HG03520 (cell line): Measurements from ENCODE around the gene PCGF1.

Experiments
- ATAC-seq: cut with Tn5 transposase; IDR thresholded peaks from one replicate; pipeline ENCODE4 v1.9.1; 2021; ENCODE audit warnings: mild to moderate bottlenecking, moderate library complexity; ENCODE audit not compliant: unreplicated experiment

Gene PCGF1

DNA sequence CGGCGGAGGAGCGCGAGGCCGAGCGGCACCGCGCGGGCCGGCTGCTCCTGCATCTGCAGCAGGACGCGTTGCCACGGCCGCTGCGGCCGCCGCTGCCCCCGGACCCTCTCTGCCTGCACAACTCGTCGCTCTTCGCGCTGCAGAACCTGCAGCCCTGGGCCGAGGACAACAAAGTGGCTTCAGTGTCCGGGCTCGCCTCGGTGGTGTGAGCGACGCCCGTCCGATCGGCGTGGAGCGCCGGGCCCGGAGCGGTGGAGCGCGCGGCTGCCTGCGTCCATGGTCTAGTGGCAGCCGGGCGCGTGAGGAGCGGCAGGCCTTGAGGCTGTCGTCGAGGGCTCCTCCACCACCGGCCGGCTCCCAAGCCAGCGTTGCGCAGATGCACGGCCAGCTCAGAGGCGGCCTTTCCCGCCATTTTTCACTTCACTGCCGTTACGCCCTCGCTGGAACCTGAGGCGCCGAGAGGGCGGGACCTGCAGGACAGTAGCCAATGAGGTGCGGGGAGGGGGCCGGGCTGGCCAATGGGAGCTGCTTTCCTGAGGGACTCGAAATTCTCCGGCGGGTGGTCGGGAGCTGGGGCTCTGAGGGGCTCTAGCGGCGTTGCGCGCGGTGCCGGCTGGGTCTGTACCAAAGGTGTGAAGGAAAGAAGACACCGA, 8.6 kb upstream of the PCGF1 start:
- no peak for ATAC-seq

DNA sequence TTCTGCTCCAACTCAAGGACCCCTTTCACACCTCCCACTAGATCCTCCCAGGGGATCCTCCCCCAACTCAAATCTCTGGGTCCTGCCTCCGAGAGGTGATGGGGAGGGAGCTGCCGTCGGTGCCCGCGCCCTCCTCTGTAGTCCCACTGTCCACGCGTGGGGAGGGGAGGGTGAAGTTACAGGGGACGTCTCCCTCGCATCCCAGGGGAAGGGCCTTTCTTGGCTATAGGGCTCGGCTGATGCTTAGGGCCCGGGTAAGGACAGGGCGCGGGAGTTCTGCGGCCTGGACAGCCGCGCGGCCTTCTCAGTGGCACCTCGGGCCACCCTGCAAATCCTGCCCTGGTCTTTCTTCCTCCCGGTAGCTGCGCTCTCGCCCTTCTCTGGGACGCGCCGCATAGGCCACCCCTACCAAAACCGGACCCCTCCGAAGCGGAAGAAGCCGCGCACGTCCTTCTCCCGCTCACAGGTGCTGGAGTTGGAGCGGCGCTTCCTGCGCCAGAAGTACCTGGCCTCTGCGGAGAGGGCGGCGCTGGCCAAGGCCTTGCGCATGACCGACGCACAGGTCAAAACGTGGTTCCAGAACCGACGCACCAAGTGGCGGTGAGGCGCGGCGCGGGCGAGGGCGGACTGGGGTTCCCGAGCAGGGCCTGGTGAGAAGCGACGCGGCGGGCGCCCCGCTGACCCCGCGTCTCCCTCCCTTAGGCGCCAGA, 7.9 kb upstream of the PCGF1 start:
- no peak for ATAC-seq

- no peak for ATAC-seq
Measured at GRCh38 chr2:74514368-74515270, 7.1 kb upstream of the PCGF1 start, which contains the start of gene TLX2. TLX2 (plus strand) TSS chr2:74514450; CDS start chr2:74514807, 357 bp downstream.

DNA sequence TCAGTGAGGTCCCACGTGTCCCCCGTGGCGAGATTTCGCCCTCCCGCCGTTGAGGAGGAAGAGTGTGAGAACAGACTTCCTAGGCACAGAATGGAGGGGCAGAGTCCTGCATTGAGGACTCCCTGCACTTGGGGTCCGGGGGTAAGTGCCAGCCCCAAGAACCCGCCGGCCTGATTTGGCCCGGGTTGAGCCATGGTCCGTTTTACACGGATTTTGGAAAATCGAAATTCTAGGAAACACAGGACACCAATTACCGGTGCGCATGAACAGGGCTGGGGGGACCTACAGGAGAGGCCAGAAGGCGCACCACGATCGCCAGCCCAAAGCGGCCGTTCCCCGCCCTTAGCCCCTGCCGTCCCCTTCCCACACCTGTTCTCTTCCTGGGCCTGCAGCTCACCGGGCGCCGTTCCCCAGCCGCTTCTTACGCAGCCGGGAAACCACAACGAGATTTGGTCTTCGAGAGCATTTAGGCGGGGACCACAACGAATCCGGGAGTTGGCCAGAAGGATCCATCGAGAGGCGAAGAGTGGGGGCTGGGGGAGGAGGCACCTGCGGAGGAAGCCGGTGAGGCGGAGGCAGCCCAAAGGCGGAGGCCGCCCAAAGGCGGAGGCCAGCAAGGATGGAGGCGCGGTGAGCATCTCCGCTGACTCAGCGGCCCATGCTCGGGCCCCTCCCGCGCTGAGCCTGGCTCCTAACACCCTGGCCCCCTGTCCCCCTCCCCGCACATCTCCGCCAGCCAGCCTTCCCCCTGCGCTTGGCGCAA, 6.3 kb upstream of the PCGF1 start:
- no peak for ATAC-seq

DNA sequence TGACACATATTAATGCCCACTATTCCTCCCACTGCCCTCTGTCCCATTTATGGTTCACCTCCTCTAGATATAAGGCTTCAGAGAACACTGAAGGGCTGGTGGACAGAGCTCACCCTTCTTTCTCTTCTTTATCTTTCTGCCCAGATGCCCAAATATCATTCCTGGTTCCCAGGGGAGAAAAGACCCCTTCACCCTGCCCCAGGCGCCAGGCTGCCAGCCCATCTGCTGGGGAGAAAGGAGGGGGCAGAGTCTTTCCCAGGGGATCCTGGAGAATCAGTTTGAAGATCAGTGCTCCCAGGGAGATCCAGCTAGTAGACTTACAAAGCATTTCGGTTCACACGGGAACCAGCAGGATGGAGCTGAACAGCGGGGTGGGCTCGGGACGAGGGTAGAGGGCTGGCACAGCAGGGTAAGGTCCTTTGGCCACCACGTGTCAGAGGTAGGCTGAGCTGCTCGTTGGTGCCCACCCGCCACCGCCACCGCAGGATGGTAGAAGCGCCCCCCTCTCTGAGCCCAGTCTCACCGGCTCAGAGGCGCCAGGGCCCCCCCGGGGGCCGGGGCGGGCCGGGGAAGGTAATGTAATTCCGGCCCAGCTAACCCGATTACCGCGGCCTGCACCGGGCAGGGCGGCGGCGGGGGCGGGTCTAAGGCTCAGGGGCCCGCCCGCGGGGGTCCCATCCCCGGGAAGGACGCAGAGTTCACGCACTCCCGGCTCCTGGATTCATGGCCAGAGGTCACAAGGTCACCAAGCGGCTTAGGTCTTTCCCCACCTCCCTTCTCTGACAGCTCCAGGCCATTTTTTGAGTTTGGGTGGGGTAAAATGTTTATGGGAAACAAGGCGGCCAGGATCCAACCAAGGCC, 5.5 kb upstream of the PCGF1 start:
- no peak for ATAC-seq

DNA sequence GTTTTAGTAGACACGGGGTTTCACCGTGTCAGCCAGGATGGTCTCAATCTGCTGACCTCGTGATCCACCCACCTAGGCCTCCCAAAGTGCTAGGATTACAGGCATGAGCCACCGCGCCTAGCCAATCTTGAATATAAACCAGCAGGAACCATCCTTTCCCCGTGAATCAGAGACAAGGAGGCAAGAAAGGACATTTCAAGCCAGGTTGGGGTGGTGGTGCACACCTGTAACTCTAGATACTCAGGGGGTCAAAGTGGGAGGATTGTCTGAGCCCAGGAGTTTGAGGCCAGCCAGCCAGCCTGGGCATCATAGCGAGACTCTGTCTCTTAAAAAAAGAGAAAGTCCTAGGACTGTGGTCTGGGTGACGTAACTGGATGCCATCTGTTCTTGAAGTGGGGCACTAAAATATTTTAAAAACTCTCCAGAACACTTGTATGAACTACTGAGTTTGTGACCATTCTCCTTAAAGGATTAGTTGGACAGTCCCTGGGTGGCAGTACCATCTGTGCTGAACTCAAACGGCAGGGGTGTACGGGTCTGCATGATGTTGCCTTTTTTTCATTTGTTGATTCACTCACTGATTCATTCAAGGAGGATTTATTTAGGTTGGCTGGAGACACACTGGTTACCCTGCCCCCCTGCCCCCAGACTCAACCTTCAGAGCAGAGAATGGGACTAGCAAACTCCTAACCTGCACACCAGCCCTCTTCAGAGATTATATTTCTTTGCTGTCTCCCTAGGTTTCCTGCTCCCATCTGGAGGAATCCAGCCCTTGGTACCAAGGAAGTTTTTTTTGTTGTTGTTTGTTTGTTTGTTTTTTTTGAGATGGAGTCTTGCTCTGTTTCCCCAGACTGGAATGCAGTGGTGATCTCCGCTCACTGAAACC, 3.9 kb upstream of the PCGF1 start:
- no peak for ATAC-seq

DNA sequence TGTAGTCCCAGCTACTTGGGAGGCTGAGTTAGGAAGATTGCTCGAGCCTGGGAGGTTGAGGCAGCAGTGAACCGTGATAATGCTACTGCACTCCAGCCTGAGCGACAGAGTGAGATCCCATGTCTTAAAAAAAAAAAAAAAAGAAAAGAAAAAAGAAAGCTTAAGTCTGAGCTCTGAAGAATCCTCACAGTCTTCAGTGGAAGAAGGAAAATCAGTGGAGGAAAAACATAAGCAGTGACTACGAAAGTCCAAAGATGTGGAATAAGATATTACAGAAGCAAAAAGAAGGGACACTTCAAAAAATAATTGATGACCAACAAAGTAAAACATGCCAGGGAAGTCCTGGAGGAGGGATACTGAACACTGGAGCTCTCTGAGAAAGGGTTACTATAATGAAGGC, 2.8 kb upstream of the PCGF1 start:
- ATAC-seq = no peak

GRCh38 chr2:74507926-74508520, 528 bp upstream of the PCGF1 start:
- peak; percentile 10 for ATAC-seq

DNA sequence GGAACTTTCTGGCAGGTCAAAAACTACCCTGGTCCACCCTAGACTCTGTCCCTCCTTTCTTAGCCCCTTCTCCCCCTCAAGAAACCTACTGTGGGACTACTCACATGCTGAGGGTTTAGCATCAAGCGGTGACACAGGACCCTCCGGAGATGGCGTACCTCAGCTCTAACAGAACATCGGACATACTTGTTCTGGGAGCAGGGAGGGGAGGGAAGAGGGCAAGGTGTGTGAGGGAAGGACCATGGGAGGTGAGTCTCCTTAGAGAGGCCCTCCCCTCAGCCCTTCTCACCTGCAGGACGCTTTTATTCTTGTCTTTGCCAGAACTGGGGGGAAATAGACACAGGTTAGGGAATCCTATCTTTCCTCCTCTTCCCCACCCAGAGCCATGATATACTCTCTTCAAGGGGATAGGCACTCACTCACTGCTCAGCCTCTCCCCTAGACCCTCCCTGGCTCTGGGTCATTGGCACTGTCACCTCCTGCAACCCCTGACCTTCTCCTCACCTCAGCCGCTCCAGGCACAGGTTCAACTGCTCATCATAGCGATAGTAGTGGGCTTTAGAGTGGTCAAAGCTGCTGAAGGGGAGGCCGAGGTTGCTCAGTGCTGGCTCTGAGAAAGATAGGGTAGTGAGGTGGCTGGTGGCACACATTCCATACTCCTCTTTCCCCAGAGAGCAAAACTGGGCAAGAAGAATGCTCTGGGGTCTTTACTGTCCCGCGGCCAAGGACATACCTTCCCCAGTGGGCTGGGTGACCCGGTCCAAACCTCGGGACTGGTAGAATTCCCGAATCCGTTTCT, 1.8 kb downstream of the PCGF1 start:
- no peak for ATAC-seq

DNA sequence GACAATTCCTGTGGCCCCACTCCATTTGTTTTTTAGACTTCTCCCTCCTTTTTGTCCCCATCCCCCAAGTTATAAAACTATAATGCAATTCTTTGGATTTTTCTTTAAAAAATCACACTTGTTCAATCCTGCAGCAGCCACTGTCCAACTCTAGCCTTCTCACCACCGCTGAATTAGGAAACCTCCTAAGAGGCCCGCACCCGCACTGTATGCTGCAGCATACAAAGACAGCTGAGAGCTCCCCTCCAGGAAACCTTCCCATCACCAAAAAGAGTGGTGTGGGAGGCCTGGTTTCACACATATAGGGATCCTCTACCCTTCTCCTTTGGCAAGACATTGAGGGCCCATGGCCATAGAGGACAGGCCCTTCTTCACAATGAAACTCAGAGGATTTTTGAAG, 2.9 kb downstream of the PCGF1 start:
- no peak for ATAC-seq

- ATAC-seq = no peak
Measured at GRCh38 chr2:74503506-74504475, 3.7 kb downstream of the PCGF1 start.

DNA sequence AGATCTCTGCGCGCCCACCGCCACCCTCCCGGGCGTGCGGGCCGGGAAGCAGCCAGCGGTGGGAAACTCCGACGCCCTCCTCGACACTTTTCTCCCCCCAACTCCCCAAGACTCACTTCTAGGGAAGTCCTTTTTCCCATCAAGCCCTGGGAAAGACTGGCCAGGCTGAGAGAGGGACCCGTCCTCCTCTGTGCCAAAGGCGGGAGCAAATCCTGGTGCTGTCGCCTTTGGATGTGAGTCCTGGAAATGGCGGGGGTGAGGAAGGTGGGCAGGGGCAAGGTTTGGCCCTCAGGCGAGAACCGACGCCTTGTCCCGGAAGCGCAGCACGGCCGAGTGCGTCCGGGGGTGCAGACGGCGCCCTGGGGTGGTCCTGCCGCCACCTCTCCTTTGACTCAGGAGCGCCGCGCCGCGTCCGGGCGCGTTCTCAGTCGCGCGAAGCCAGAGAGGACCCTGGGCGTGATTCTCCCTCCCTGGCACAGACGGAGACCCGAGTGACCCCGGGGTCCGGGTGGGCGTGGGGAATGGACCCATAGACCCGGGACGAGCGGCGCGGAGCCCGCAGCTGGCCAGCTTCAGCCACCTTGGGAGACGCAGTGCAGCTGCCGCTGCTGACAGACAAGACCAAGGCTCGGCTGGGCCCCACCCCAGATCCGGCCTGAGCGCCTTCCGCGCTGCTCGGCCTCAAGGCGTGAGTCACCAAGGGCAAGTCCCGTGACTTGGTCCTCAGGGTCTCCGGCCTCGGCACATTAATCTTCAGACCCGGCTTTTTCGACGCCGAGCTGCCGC, 4.6 kb downstream of the PCGF1 start:
- ATAC-seq = no peak

DNA sequence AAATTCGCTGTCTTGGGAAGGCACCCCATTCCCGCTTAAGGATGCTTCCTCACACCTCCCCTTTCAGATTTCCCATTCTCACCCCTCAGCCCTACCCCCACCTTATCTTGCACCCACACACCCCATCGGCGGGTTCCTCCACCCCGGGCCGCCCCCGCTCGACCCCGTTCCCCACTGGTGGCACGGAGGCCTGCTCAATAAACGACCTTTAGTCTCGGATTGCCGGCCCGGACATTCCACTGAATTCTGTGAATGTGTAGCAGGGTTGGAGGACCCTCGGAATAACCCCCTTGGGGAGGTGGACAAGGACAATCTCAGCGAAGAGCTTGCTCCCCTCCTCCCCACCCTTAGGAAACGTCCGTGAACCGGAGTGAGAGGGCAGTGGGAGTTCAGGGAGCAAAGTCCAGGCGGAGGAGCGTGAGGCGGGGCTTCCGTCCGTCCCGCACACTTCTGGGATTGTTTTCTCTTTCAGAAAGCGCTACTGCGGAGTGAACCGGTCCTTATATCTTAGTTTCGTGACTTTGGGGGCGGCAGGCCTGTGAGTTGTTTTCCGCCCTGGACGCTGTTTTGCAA, 5.3 kb downstream of the PCGF1 start:
- no peak for ATAC-seq

DNA sequence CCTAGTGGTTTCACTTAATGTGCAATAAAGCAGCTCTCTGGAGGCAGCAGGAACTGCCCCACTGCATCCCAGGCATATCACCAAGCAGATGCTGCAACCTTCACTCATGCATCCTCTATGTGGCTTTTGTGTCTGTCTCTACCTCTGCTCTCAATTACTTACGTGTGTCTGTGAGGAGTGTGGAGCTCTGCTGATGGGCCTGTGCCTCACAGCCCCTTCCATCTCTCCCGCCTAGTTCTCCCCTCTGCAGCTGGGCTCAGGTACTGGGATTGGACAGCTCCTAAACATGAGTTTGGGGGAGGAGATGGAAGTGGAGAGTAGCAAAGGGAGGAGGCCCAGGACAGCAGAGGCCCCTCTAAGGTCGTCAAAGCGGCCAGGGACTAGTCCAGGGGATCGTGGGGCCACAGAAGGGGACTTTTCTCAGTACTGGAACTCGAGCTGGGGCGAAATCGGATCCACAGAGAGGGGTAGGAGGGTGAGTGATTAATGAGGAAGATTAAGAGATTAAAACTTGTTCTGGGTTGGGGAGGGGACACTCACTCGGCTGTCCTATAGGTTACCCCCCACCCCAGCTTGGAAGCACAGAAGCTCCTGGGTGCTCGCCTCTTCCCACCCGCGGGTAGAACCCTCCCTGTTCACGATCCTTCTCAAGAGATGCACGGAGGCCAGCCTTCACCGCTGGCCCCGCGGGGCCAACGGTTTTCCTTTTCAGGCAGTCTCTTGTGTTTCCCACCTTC, 6.0 kb downstream of the PCGF1 start:
- ATAC-seq = no peak

GRCh38 chr2:74500578-74500946, 6.9 kb downstream of the PCGF1 start:
- no peak for ATAC-seq
